ENCODE data around the gene IL20. TPM values are rescaled to one million over a fixed set of nuclear protein-coding genes. Genes with fewer than 3 reads are reported as not detected.
A peak's percentile ranks its signal among the peaks of the same experiment; 100 is the strongest.

Gene IL20
- total and polyA plus RNA-seq, 5 donors: not detected

DNA sequence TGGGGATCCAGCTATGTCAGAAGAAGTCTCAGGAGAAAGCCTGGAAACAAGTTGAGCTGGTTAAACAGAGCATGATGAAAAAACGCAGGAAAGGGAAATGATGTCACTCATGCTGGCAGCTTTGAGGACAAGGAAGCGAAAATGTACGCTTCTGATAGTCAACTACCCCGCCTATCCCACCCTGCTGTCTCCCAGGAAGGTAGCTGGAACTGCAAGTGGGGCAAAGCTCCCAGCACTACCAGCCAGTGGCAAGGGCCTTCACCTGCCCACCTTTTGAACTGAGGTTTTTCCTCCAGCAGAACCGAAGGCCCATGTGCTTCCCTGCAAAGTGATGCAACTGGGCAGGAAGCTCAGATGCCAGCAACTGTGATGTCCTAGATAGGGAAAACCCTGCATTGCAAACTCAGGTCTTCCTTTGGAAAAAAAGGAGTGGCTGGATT lies 6.3 kb upstream of the IL20 start:
- intact Hi-C loops (cut with DNase I): no loop called here
- H3K9me3 ChIP-seq (ENCODE audit: control insufficient read depth, low read length): no peaks in the 10 kb centered on the region
- no peak overlapping the region for H3K4me3 ChIP-seq (ENCODE audit: low read length)
- H3K27ac ChIP-seq (ENCODE audit: low read length): no peak overlapping the region
- DNase-seq (no peak), ATAC-seq (peak; percentile 14 to 40)
- H3K27me3 ChIP-seq (ENCODE audit: control insufficient read depth, insufficient read depth): no peaks in the 10 kb centered on the region
- WGBS: 47% methylated on average over 5 of the region's 5 CpGs
- no peaks in the 10 kb centered on the region for H3K4me1 ChIP-seq (ENCODE audit: control insufficient read depth, insufficient read depth, low read length)

DNA sequence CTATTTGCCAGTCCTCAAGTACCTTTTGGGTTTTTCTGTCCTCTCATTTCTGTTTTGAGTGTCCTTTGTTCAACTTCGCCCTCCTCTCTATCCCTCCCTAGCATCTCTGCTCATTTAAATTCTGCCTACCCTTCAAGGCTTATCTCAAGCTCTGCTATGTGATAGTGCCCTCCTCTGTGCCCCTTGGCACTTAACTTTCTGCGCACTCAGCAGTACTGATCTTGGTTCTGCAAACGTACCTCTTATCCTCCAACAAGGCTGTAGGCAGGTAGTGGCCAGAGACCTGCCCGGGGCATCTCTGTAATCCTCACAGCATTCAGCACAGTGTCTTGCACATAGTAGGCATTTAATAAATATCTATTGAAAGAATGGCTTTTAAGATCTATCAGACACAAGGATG lies 5.3 kb upstream of the IL20 start:
- Histone ChIP-seq H3K27ac (ENCODE audit: low read length) (no peak overlapping the region), H3K27me3 (ENCODE audit: control insufficient read depth, insufficient read depth) (no peaks in the 10 kb centered on the region), H3K4me1 (ENCODE audit: control insufficient read depth, insufficient read depth, low read length) (no peaks in the 10 kb centered on the region), H3K9me3 (ENCODE audit: control insufficient read depth, low read length) (no peaks in the 10 kb centered on the region), H3K4me3 (ENCODE audit: low read length) (no peak overlapping the region)
- no peak for DNase-seq
- intact Hi-C loops (cut with DNase I): loop anchor here in 1 of 4 donors (5.0 kb wide), 1 partner anchor 52 kb away; no protein-coding TSS in a partner anchor
- ATAC-seq: no peak
- 85% methylated on average over 4 of the region's 4 CpGs for WGBS

DNA sequence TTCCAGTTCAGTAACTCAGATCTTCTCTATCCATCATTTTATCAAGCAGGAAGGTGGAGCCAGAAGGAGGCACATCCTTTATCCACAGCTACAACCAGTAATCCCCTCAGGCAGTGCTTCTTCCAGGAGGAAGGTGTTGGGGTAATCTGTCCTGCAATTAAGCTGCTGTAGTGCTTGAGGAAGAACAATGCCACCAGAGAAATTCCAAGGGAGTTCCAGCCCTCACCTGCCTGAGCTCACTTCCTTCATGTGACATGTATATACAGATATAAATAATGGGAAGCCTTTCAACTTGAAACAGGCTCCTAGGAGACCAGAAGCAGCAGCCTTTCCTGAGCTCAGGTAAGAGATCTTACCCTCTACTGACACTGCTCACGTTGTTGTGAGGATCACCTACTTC lies 2.2 kb upstream of the IL20 start:
- Histone ChIP-seq H3K27ac (ENCODE audit: low read length) (no peak overlapping the region), H3K27me3 (ENCODE audit: control insufficient read depth, insufficient read depth) (no peaks in the 10 kb centered on the region), H3K9me3 (ENCODE audit: control insufficient read depth, low read length) (no peaks in the 10 kb centered on the region), H3K4me1 (ENCODE audit: control insufficient read depth, insufficient read depth, low read length) (no peaks in the 10 kb centered on the region), H3K4me3 (ENCODE audit: low read length) (no peak overlapping the region)
- no peak for ATAC-seq
- no peak for DNase-seq
- whole genome bisulfite sequencing: 78% methylated on average over 1 of the region's 1 CpG
- intact Hi-C loops (cut with DNase I): loop anchor here in 1 of 4 donors (5.0 kb wide), 1 partner anchor 49 kb away; no protein-coding TSS in a partner anchor

DNA sequence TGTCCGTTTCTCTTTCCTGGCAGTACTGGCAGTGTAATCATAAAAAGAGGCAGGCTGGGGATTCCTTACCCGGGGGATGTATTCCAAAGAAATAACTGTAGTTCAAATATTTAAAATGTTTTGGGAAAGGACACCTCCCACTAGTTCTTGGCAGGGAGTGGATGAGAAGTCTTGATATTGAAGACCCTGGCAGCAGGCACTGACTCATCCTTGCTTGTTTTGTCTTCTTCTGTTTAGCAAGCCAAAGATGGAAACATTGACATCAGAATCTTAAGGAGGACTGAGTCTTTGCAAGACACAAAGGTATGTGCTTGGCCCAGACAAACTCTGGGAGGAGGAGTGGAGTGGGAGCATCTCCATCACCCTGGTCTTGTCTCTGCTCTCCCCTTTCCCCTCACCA lies 639 bp downstream of the IL20 start:
- Histone ChIP-seq H3K4me1 (ENCODE audit: control insufficient read depth, insufficient read depth, low read length) (no peaks in the 10 kb centered on the region), H3K9me3 (ENCODE audit: control insufficient read depth, low read length) (no peaks in the 10 kb centered on the region), H3K27ac (ENCODE audit: low read length) (no peak overlapping the region), H3K27me3 (ENCODE audit: control insufficient read depth, insufficient read depth) (no peaks in the 10 kb centered on the region), H3K4me3 (ENCODE audit: low read length) (no peak overlapping the region)
- intact Hi-C loops (cut with DNase I): loop anchor here in 1 of 4 donors (5.0 kb wide), 1 partner anchor 41 kb away; no protein-coding TSS in a partner anchor
- WGBS: 38% methylated on average over 2 of the region's 2 CpGs
- no peak for ATAC-seq
- DNase-seq: no peak

DNA sequence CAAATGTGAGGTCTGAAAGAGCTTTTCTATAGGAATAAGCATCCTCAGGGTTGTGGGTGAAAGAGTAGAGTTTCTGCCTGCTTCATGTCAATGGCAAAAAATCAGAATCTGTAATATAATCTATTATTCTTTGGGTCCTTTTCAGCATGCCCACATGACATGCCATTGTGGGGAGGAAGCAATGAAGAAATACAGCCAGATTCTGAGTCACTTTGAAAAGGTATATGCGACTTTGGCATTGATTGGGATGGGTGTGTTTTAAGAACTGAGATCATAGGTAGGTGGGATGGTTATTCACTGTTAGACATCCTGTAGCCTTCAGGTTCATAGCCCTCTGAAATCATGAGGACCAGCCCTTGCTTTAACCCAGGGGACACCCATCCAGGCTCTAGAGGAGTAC lies 1.8 kb downstream of the IL20 start:
- DNase-seq (no peak), ATAC-seq (no peak)
- Histone ChIP-seq H3K9me3 (ENCODE audit: control insufficient read depth, low read length) (no peaks in the 10 kb centered on the region), H3K27me3 (ENCODE audit: control insufficient read depth, insufficient read depth) (no peaks in the 10 kb centered on the region), H3K4me3 (ENCODE audit: low read length) (no peak overlapping the region), H3K27ac (ENCODE audit: low read length) (no peak overlapping the region), H3K4me1 (ENCODE audit: control insufficient read depth, insufficient read depth, low read length) (no peaks in the 10 kb centered on the region)
- intact Hi-C loops (cut with DNase I): loop anchor here in 1 of 4 donors (5.0 kb wide), 1 partner anchor 40 kb away; no protein-coding TSS in a partner anchor
- 95% methylated on average over 1 of the region's 1 CpG for WGBS

DNA sequence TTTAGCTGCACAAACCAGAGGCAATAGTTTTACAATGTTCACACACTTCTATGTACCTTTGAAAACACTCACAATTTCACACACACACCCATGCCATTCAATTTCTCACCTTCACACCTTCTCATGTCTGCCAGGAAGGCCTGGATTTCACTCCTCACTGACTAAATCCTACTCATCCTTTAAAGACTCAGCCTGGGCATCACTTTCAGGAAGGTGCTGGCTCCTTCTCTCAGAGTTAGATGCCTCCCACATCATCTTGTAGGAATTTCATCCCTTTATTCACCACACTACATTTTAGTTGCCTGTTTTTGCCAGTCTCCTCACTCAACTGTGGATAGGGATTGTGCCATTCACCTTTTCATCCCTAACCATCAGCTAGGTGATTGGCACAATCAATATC lies 2.3 kb downstream of the IL20 start:
- Histone ChIP-seq H3K27me3 (ENCODE audit: control insufficient read depth, insufficient read depth) (no peaks in the 10 kb centered on the region), H3K27ac (ENCODE audit: low read length) (no peak overlapping the region), H3K9me3 (ENCODE audit: control insufficient read depth, low read length) (no peaks in the 10 kb centered on the region), H3K4me3 (ENCODE audit: low read length) (no peak overlapping the region), H3K4me1 (ENCODE audit: control insufficient read depth, insufficient read depth, low read length) (no peaks in the 10 kb centered on the region)
- no peak for ATAC-seq
- intact Hi-C loops (cut with DNase I): loop anchor here in 1 of 4 donors (5.0 kb wide), 1 partner anchor 40 kb away; no protein-coding TSS in a partner anchor
- no peak for DNase-seq

DNA sequence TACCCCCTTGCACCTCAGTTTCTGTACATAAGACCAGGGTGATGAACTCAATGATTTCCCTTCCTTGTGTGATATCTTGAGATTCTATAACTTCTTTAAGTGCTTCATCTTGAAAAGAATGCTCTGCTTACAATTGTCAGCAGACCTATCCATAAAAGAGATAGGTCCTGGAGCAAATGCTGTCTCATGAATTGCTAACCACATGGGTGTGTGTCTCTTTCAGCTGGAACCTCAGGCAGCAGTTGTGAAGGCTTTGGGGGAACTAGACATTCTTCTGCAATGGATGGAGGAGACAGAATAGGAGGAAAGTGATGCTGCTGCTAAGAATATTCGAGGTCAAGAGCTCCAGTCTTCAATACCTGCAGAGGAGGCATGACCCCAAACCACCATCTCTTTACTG lies 2.8 kb downstream of the IL20 start:
- no peak overlapping the region for H3K4me3 ChIP-seq (ENCODE audit: low read length)
- H3K27me3 ChIP-seq (ENCODE audit: control insufficient read depth, insufficient read depth): no peaks in the 10 kb centered on the region
- no peaks in the 10 kb centered on the region for H3K9me3 ChIP-seq (ENCODE audit: control insufficient read depth, low read length)
- H3K27ac ChIP-seq (ENCODE audit: low read length): no peak overlapping the region
- no peak for DNase-seq
- WGBS: 63% methylated on average over 1 of the region's 1 CpG
- no peak for ATAC-seq
- intact Hi-C loops (cut with DNase I): loop anchor here in 1 of 4 donors (5.0 kb wide), 1 partner anchor 39 kb away; no protein-coding TSS in a partner anchor
- H3K4me1 ChIP-seq (ENCODE audit: control insufficient read depth, insufficient read depth, low read length): no peaks in the 10 kb centered on the region

DNA sequence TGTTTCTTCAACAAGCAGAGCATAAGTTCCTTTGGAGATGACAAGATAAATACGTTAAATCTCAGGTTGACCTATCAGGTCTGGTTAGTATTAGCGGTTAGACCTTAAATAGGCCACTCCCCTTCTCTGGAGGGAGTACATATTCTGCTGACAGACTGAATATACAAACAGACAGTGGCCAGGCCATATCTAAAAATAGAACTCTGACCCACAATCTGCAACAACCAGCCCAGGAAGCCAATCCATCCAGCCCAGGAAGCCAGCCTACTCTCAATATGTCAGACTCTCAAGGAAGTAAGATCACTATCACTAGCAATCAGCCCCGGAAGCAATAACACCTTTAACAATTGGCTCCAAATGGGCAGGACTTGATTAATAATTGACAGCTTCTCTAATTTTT lies 6.7 kb downstream of the IL20 start:
- Histone ChIP-seq H3K4me1 (ENCODE audit: control insufficient read depth, insufficient read depth, low read length) (no peaks in the 10 kb centered on the region), H3K4me3 (ENCODE audit: low read length) (no peak overlapping the region), H3K27me3 (ENCODE audit: control insufficient read depth, insufficient read depth) (no peaks in the 10 kb centered on the region), H3K9me3 (ENCODE audit: control insufficient read depth, low read length) (no peaks in the 10 kb centered on the region), H3K27ac (ENCODE audit: low read length) (no peak overlapping the region)
- ATAC-seq: no peak
- intact Hi-C loops (cut with DNase I): no loop called here
- 66% methylated on average over 3 of the region's 3 CpGs for WGBS
- no peak for DNase-seq

DNA sequence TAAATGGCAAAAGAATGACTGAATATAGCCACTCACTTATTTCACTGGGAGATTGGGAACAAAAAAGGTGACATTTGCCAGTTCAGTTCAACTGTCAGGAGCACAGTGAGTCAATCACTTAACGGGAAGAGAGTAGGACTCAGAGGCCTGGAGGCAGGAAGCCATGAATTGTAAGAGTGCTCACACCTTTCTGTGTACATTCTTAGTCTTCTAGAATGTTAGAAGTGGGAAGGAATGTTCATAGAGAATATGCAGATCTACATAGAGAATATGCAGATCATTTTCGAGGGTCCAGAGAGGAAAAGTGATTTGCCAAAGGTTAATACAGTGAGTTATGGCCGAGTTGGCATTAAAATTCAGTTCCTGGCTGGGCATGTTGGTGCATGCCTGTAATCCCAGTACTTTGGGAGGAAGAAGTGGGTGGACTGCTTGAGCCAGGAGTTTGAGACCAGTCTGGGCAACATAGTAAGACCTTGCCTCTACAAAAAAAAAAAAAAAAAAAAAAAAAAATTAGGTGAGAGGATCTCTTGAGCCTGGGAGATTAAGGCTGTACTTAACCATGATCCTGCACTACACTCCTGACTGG lies 8.3 kb downstream of the IL20 start:
- 90% methylated on average over 3 of the region's 3 CpGs for WGBS

DNA sequence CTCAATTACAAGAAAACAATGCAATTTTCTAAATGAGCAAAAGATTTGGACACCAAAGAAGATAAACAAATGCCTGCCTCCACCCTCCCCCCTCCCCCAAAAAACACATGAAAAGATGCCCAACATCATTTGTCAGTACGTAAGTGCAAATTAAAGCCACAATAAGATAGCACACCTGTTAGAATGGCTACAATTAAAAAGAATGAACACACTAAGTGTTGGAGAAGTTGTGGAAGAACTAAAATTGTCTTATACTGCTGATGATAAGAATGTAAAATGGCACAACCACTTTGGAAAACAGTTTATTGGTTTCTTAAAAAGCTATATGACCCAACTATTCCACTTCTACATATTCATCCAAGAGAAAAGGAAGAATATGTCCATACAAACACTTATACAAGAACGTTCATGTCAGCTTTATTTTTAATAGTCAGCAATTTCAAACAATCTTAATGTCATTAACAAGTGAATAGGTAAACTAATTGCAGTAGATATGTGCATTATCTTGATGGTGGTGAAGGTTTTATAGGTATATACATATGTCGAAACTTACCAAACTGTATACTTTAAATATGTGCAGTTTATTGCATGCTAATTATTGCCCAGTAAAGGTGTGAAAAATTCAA lies 10.4 kb downstream of the IL20 start:
- Histone ChIP-seq H3K4me3 (ENCODE audit: low read length) (no peak overlapping the region), H3K27me3 (ENCODE audit: control insufficient read depth, insufficient read depth) (no peaks in the 10 kb centered on the region), H3K27ac (ENCODE audit: low read length) (no peak overlapping the region), H3K9me3 (ENCODE audit: control insufficient read depth, low read length) (no peaks in the 10 kb centered on the region), H3K4me1 (ENCODE audit: control insufficient read depth, insufficient read depth, low read length) (no peaks in the 10 kb centered on the region)
- WGBS: 84% methylated on average over 3 of the region's 3 CpGs
- ATAC-seq (no peak), DNase-seq (no peak)
- intact Hi-C loops (cut with DNase I): no loop called here

More for the DNA sequence above, 8.3 kb downstream of the IL20 start:
- no peak overlapping the region for H3K27ac ChIP-seq (ENCODE audit: low read length)
- H3K4me3 ChIP-seq (ENCODE audit: low read length): no peak overlapping the region
- DNase-seq (no peak), ATAC-seq (no peak)
- intact Hi-C loops (cut with DNase I): no loop called here
- H3K4me1 ChIP-seq (ENCODE audit: control insufficient read depth, insufficient read depth, low read length): no peaks in the 10 kb centered on the region
- H3K9me3 ChIP-seq (ENCODE audit: control insufficient read depth, low read length): no peaks in the 10 kb centered on the region
- no peaks in the 10 kb centered on the region for H3K27me3 ChIP-seq (ENCODE audit: control insufficient read depth, insufficient read depth)

DNA sequence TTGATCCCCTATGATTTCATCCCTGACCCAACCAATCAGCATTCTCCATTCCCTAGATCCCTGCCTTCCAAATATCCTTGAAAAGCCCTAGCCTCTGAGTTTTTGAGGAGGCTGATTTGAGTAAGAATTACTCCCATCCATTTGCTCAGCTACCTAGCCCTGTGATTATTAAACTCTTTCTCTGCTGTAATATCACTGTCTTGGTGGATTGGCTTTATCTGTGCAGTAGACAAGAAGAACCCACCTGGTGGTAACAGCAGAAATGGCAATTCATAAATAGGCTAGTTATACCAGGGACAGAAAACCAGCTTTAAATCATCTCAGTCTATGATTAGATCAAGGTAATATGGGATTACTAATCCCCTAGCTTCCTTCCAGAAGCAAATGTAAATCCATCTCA lies 13.0 kb downstream of the IL20 start:
- H3K4me3 ChIP-seq (ENCODE audit: low read length): no peak overlapping the region
- no peak overlapping the region for H3K27ac ChIP-seq (ENCODE audit: low read length)
- ATAC-seq: no peak
- H3K9me3 ChIP-seq (ENCODE audit: control insufficient read depth, low read length): no peaks in the 10 kb centered on the region
- no peak for DNase-seq
- intact Hi-C loops (cut with DNase I): no loop called here
- no peaks in the 10 kb centered on the region for H3K4me1 ChIP-seq (ENCODE audit: control insufficient read depth, insufficient read depth, low read length)
- no peaks in the 10 kb centered on the region for H3K27me3 ChIP-seq (ENCODE audit: control insufficient read depth, insufficient read depth)
